ENCODE measurements around the gene SPRR3. TPM values are rescaled to one million over a fixed set of nuclear protein-coding genes. Genes with fewer than 3 reads are reported as not detected.

The SPRR3 gene
- total RNA-seq (2014; rRNA removed; shearing (Covaris generic)), result not detected in 2 replicates

DNA sequence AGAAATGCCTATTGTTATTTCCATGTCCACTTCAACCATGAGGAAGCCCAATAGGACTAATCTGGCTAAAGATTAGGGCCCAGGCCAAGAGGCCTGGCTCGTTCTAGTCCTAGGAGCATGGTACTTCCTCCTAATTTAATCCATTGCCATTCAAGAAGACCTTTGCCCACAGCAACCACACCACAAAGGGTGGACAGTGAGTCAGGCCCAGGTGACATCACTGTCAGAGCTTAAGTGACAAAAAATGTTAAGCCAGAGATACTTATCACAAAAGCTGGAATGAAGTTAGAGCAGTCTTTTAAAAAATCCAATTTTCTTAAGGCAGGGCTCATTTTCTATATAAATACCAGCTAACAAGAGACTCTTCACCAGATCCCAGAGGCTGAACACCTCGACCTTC lies at the start of gene SPRR3:
TSS of gene SPRR3 (plus strand) at position 368 of the 400 bp plus-strand sequence. CDS start 1,272 bp downstream, outside the sequence.
- no peak for DNase-seq (ENCODE audit: low read depth)

- no peak for DNase-seq (ENCODE audit: low read depth)
Observed at GRCh38 chr1:152953761-152954160, 47.8 kb upstream of the SPRR3 start.

GRCh38 chr1:152954436-152954835 lies 47.1 kb upstream of the SPRR3 start:
- peak; percentile 49 for DNase-seq (ENCODE audit: low read depth)

GRCh38 chr1:152957561-152957960 lies 44.0 kb upstream of the SPRR3 start:
- no peak for DNase-seq (ENCODE audit: low read depth)

DNA sequence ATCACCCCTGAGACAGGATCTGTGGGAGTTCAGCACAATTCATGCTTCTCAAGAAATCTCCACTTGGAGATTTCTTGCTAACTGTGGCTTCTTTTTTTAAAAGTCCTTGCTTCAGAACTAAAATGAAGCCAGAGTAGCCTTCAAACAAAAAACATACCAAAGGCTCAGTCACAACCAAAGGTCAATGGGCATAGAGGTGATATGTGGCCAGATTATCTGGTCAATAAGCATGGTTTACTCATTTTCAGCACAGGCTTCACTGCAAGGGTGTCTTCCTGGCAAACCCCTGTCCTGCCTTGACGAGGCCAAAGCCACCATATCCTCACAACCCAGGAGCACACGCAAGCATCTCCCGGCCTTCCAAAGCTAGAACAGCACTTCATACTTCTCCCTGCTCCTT lies 42.3 kb upstream of the SPRR3 start:
- no peak for DNase-seq (ENCODE audit: low read depth)

DNA sequence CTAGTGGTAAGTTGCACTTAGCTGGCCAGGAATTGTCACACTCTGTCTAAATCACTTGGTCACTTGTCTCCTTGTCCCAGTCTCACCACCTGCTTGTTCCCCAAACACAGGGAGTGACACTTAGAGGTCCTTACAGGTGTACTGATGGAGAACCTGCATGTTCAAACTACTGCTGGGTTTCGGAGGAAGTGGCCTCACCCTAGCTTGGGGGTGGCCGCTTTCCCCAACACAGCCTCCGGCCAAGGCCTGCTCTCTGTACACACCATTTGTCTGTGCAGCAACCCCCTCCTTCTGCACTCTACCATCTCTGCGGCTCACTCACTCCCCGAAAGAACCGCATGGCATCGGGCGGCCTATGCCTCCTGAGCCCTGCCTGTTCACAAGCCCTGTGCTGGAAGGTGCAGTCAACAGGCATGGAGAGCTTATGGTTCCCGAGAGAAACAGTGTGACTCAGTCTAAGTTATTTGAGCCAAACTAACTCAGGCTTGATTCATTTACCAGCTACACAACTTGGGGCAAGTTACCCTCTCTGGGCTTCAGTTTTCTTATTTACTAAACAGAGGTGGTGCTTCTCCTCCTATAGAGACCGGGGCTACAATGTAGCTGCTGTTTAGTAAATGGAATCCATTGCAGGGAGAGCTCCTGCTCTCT lies 41.6 kb upstream of the SPRR3 start:
- no peak for DNase-seq (ENCODE audit: low read depth)

DNA sequence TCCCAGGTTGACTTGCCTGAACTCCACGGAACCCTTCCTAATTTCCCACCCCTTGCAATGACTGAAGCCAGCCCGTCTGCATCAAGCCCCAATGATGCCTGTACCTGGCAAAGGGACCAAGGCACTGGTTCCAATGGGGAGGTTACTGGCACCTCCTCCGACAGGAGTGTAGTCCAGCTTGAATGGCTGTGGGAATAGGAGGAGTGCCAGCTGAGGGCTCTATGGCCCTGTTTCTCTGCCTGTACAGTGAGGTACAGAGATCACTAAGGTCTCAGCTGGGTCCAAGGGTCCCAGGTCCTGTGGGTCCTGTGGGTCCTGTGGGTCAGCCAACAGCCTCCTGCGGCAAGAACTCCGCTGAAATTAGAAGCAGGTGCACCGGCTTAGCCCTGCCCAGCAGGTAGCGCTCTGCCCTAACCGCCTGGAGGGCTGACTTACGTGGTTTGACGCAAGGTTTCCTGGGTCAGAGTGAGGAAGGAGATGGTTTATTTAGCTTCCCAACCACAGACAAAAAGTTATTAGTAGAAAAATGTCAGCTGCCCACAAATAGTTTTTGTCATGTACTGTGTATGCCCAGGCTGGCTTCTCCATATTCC lies 41.0 kb upstream of the SPRR3 start:
- DNase-seq (ENCODE audit: low read depth), result peak; percentile 45

DNA sequence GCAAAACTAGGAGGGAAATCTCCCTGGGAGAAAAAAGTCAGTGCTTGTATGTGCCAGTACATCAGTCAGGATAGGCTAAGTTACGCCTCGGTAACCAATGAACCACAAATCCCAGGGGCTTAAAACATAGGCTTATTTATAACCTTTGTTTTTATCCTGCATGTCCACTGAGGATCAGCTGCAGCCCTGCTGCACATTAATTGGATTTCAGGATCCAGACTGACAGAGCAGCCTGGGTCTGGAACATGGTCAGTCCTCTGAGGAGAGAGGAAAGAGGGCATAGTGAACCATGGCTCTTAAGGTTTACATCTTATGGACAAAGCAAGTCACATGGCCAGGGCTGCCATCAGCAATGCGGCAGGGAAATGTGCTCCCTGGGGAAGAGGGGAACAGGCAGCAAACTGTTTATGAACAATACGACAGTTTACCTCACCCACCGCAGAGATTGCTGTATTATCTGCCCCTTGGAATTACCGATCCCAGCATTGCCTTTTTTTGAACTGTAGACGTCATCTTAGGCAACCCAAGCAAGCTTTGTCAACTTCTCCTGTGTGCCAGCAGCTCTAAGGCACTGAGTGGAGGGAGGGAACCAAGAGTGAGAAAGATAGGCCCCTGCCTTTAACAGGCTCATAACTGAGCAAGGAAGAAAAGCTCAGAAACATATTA lies 40.2 kb upstream of the SPRR3 start:
- DNase-seq (ENCODE audit: low read depth), result no peak

DNA sequence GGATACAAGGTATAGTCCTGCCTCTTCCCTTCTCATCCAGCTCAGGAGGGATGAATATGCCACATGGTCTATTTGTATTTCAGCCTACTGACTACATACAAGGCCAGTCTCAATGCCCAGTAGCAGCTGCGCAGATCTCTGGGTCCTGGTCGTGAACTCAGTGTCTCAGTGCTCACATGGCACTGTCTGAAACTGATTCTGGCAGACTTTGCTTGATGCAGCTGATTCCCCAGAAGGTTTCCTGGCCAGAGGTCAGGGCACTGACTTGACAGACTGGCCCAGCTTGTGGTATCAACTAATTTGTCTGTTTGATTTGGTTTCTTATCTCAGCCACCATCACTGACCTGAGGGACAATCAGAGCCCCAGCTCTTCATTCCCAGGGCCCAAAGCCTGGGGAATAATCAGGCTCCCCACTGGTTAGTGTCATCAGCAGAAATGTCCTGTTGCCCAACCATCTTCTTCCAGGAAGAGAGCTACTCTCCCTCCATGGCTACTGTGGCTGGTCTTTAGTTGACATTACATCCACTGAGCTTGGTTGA lies 38.6 kb upstream of the SPRR3 start:
- DNase-seq (ENCODE audit: low read depth), result no peak

- DNase-seq (ENCODE audit: low read depth), result no peak
Observed at GRCh38 chr1:152964536-152964935, 37.0 kb upstream of the SPRR3 start.

DNA sequence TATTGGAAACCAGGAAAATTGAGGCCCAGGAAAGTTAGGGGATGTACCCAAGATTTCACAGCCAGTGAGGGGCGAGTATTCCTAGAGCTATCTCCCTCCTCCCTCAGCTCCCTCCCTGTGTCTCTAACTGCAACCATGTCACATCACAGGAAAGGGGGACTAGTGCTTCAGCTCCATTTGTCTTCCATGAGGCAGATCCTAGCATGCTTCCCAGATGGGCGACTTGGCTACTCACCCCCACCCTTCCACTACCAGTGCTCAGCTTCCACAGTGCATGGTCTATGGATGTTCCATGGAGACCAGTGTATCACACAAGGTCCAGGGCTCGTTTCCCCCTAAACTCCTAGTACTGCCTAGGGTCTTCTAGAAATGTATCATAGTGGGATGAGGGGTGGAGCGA lies 35.7 kb upstream of the SPRR3 start:
- no peak for DNase-seq (ENCODE audit: low read depth)

GRCh38 chr1:152967201-152967600 lies 34.3 kb upstream of the SPRR3 start:
- no peak for DNase-seq (ENCODE audit: low read depth)

GRCh38 chr1:152968248-152968647 lies 33.3 kb upstream of the SPRR3 start:
- no peak for DNase-seq (ENCODE audit: low read depth)

DNA sequence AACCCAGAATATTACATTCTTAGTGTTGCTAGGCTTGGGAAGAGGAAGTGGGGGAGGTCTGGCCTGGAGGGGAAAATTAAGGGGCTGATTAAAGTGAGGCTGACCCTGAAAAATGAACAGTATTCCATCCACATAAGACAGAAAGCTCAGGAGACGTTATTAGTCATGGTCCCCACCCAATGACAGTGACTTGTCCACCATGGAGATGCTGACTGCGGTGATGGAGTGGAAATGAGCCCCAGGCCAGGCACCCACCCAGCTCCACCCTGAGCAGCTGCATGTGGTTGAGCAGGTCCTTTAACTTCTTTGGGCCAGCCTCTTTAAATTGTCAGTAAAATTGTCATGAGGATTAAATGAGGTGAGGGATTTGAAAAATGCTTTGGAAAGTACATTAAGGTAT lies 32.5 kb upstream of the SPRR3 start:
- no peak for DNase-seq (ENCODE audit: low read depth)

GRCh38 chr1:152970495-152970894 lies 31.1 kb upstream of the SPRR3 start, which contains the start of gene SPRR4:
Gene SPRR4 (plus strand): TSS chr1:152970648. CDS start chr1:152971891, 1,243 bp downstream.
- no peak for DNase-seq (ENCODE audit: low read depth)

DNA sequence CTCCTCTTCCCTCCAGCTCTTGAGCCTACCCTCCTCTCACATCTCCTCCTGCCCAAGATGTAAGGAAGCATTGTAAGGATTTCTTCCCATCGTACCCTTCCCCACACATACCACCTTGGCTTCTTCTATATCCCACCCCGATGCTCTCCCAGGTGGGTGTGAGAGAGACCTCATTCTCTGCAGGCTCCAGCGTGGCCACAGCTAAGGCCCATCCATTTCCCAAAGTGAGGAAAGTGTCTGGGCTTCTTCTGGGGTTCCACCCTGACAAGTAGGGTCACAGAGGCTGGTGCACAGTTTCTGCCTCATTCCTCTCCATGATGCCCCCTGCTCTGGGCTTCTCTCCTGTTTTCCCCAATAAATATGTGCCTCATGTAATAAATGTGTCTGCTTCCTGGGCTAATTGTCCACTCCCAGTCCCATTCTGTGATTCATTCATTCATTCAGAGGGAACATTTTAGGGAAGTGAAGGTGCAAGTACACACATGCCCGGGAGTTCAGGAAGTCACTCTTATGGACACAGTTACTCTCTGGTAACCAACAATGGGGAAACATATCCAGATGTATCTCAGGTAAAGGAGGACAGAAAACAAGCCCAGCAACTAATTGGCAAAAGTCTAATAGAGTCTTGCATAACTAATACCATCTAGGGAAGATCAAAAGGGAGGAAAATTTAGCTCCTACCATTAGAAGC lies 29.2 kb upstream of the SPRR3 start:
- no peak for DNase-seq (ENCODE audit: low read depth)

DNA sequence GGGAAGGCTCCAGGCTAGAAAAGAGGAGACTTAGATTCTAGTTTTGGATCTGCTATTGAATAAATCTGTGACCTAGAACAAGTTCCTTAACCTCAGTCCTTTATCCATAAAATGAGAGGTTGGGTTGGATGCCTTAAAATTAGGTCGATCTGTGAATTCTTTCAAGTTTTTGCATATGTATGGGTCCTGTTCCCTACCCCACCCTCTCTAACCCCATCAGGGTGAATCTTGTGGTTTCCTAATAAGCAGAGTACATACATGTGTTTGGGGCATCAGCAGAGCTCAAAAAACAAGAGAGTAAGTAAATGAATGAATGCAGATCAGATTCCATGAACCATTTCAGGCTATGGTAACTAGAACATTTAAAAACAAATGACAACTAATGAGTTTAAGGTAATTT lies 24.9 kb upstream of the SPRR3 start:
- no peak for DNase-seq (ENCODE audit: low read depth)

GRCh38 chr1:152977614-152978013 lies 23.9 kb upstream of the SPRR3 start:
- no peak for DNase-seq (ENCODE audit: low read depth)

- no peak for DNase-seq (ENCODE audit: low read depth)
Observed at GRCh38 chr1:152980676-152981075, 20.9 kb upstream of the SPRR3 start.

DNA sequence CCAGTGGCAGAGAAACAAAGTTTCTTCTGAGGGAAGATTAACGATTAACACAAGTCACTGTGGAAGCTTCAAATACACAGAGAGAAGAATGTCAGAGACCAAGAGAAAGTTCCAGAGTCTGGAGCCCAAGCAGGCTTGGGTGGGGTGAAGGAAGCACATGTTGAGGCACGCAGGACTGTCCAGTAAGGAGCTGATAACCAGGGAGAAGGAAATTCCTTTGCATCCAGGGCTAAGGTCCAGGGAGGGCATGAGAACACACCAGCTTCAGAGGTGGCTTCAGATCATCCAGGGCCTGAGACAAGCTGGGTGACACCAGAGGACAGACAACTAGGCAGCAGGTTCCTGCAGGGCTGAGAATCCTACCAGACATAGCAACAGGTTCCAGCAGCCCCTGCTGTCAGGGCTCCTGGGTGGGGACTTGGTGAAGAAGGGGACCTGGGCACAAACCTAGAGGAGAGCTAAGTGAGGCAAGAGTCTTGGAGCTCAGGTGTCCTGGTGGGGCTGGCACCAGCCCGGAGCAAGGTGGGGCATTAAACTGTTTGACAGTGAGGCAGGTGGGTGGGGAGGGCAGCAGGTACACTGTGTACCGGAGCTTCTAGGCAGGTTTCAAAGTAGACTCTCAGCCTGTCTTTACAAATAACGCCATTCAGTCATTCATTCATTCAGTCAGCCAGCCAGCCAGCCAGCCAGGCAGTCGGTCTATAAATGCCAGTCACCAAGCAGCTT lies 20.2 kb upstream of the SPRR3 start:
- no peak for DNase-seq (ENCODE audit: low read depth)

- no peak for DNase-seq (ENCODE audit: low read depth)
Observed at GRCh38 chr1:152982076-152982475, 19.5 kb upstream of the SPRR3 start.

DNA sequence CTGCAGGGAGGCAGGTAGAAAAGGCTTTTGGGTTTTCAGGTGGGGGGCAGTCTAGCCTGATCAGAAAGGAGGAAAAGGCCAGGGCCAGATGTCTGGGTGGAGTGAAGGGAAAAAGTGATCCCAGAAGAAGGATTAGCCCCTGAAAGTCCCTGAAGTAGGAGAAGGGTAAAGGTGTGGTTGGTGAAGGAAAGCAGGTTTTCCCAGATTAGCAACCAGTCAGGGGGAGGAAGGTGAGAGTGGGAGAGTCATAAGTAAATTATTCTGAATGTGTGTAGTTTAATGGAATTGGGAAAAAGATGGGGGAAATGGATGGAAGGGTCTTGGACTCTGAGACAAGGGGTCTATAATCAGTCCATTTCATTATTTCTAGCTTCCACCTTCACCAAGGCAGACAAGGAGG lies 18.3 kb upstream of the SPRR3 start:
- DNase-seq (ENCODE audit: low read depth), result no peak
